OCI-LY3 (cell line): Measurements from ENCODE around the gene RBM8A.
"Not testable (repeated sequence)": the region's sequence is repeated elsewhere in the genome, so short reads cannot be mapped to it uniquely, and the experiment has no call there.

Experiments used
- H2AFZ ChIP-seq: fragments of 200-600, 300-600 bp; shearing (Covaris generic); 2 replicates; pipeline ENCODE4 v1.6.0; 2014; ENCODE audit warnings: antibody characterized with exemption, low read depth, low read length
- H3K27ac ChIP-seq: fragments of 200-600, 300-600 bp; sonication (generic); 2 replicates; pipeline ENCODE4 v1.5.1; 2014; ENCODE audit warnings: mild to moderate bottlenecking, low read length, moderate library complexity, mixed read lengths
- H3K27me3 ChIP-seq: fragments of 200-600, 300-600 bp; sonication (generic); 2 replicates; pipeline ENCODE4 v1.6.1; 2014; ENCODE audit warnings: low read depth, low read length, mixed read lengths
- H3K36me3 ChIP-seq: fragments of 200-600, 300-600 bp; sonication (generic); replicated peaks from 2 replicates; pipeline ENCODE3; 2014; ENCODE audit warnings: low read depth, low read length, mixed read lengths
- H3K4me1 ChIP-seq: fragments of 300-600, 200-600 bp; sonication (generic); 2 replicates; pipeline ENCODE4 v1.6.1; 2014; ENCODE audit warnings: low read length, mixed read lengths
- H3K4me2 ChIP-seq: fragments of 200-600, 300-600 bp; sonication (generic); 2 replicates; pipeline ENCODE4 v1.6.1; 2014; ENCODE audit warnings: low read length, mixed read lengths
- H3K4me3 ChIP-seq: fragments of 300-600, 200-600 bp; sonication (generic); 2 replicates; pipeline ENCODE4 v1.5.1; 2014; ENCODE audit warnings: antibody characterized with exemption, mild to moderate bottlenecking, low read length, moderate library complexity
- H3K79me2 ChIP-seq: fragments of 300-600, 200-600 bp; shearing (Covaris generic); 2 replicates; pipeline ENCODE4 v1.6.1; 2014; ENCODE audit warnings: mild to moderate bottlenecking, low read length, mixed read lengths
- H3K9ac ChIP-seq: fragments of 300-600, 200-600 bp; shearing (Covaris generic); 2 replicates; pipeline ENCODE4 v1.6.0; 2014; ENCODE audit warnings: mild to moderate bottlenecking, low read length, moderate library complexity
- H3K9me3 ChIP-seq: fragments of 200-600, 300-600 bp; shearing (Covaris generic); 2 replicates; pipeline ENCODE4 v1.6.1; 2014; ENCODE audit warnings: low read length, mixed read lengths; ENCODE audit not compliant: insufficient read depth
- H4K20me1 ChIP-seq: fragments of 200-600, 300-600 bp; sonication (generic); 2 replicates; pipeline ENCODE4 v1.6.1; 2016; ENCODE audit warnings: low read length, mixed read lengths; ENCODE audit not compliant: insufficient read depth
- EZH2phosphoT487 ChIP-seq: fragments of 200-600 bp; shearing (Covaris generic); IDR thresholded peaks from 2 replicates; pipeline ENCODE4 v1.6.1; 2018; ENCODE audit warnings: antibody characterized with exemption, mixed run types, low read depth
- TF ChIP-seq, protein P1 (sequence below): fragments of 200-600, 300-600 bp; sonication (generic); IDR thresholded peaks from 2 replicates; pipeline ENCODE4 v1.5.1; 2014; ENCODE audit warnings: antibody characterized with exemption, low read length, low read depth

The RBM8A gene

DNA sequence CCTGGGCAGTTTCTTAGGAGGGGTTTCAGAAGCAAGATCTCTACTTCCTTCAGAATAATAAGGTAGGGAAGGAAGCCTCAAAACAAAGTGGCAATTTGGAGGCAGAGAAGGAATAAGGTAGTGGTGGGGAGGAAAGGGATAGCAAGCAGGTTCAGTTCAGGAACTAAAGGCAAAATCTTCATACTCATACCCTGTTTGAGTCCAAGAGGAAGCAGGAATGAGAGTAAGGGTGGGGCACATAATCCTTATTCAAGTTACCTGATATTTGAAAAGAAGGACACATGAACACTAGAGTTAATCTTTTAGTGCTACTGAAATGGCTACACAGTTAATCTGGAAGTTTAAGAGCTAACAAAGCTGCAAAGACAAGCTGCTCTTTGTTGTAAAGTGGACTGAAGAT, 8.4 kb upstream of the RBM8A start:
- H4K20me1 ChIP-seq, result no peaks in the 10 kb centered on the region
- no peak overlapping the region for H3K9ac ChIP-seq
- H3K79me2 ChIP-seq, result no peaks in the 10 kb centered on the region
- no peak overlapping the region for H3K27ac ChIP-seq
- TF ChIP-seq, protein P1, sequence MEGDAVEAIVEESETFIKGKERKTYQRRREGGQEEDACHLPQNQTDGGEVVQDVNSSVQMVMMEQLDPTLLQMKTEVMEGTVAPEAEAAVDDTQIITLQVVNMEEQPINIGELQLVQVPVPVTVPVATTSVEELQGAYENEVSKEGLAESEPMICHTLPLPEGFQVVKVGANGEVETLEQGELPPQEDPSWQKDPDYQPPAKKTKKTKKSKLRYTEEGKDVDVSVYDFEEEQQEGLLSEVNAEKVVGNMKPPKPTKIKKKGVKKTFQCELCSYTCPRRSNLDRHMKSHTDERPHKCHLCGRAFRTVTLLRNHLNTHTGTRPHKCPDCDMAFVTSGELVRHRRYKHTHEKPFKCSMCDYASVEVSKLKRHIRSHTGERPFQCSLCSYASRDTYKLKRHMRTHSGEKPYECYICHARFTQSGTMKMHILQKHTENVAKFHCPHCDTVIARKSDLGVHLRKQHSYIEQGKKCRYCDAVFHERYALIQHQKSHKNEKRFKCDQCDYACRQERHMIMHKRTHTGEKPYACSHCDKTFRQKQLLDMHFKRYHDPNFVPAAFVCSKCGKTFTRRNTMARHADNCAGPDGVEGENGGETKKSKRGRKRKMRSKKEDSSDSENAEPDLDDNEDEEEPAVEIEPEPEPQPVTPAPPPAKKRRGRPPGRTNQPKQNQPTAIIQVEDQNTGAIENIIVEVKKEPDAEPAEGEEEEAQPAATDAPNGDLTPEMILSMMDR, result no peak
- TF ChIP-seq EZH2phosphoT487, result no peak
- H3K4me2 ChIP-seq, result no peak overlapping the region
- no peaks in the 10 kb centered on the region for H3K27me3 ChIP-seq
- H3K4me1 ChIP-seq, result peaks cover 29% of the 10 kb centered on the region
- no peaks in the 10 kb centered on the region for H3K9me3 ChIP-seq
- H3K4me3 ChIP-seq, result no peak overlapping the region
- no peak overlapping the region for H2AFZ ChIP-seq
- peaks cover 20% of the 10 kb centered on the region for H3K36me3 ChIP-seq

DNA sequence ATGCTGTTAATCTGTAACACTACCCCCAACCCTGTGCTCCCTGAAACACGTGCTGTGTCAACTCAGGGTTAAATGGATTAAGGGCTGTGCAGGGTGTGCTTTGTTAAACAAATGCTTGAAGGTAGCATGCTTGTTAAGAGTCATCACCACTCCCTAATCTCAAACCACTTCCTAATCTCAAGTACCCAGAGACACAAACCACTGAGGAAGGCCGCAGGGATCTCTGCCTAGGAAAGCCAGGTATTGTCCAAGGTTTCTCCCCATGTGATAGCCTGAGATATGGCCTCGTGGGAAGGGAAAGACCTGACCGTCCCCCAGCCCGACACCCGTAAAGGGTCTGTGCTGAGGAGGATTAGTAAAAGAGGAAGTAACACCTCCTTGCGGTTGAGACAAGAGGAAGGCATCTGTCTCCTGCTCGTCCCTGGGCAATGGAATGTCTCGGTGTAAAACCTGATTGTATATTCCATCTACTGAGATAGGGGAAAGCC, 5.3 kb upstream of the RBM8A start:
- peak overlapping the region; percentile 51; the same call in 1 of the 2 replicates for H3K9ac ChIP-seq
- H3K27ac ChIP-seq, result peak overlapping the region; percentile 80
- H3K4me1 ChIP-seq, result peaks cover 35% of the 10 kb centered on the region
- peaks cover 22% of the 10 kb centered on the region for H3K36me3 ChIP-seq
- not testable (repeated sequence) for H4K20me1 ChIP-seq, H3K79me2 ChIP-seq, H3K9me3 ChIP-seq, H3K27me3 ChIP-seq, H2AFZ ChIP-seq
- 0 out of 2 replicates have a peak overlapping the region, but pooled peaks have one; percentile 35 for H3K4me3 ChIP-seq
- peak overlapping the region; percentile 55 for H3K4me2 ChIP-seq

DNA sequence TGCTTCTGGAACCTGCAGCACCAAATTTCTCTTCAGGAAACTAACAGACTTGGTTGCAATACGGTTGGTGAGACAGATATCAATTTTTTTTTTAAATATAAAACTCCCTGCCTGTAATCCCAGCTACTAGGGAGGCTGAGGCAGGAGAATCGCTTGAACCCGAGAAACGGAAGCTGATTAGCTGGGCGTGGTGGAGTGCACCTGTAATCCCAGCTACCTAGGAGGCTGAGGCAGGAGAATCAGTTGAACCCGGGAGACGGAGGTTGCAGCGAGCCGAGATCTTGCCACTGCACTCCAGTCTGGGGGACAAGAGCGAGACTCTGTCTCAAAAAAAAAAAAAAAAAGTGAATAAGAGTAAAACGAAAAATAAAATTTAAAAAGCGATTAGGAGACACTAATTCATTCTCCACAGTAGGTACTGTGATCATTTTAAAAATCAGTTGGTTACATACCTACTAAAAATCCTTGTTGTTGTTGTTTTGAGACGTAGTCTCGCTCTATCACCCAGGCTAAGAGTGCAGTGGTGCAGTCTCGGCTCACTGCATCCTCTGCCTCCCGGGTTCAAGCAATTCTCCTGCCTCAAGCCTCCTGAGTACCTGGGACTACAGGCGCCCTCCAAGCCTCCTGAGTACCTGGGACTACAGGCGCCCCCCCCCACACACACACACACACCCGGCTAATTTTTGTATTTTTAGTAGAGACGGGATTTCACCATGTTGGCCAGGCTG, 796 bp upstream of the RBM8A start:
- H3K4me2 ChIP-seq, result peak overlapping the region; percentile 80
- H2AFZ ChIP-seq, result no peak overlapping the region
- peaks cover 34% of the 10 kb centered on the region for H3K4me1 ChIP-seq
- no peaks in the 10 kb centered on the region for H4K20me1 ChIP-seq
- no peaks in the 10 kb centered on the region for H3K27me3 ChIP-seq
- TF ChIP-seq EZH2phosphoT487, result no peak
- TF ChIP-seq, protein P1, result no peak
- peak overlapping the region; percentile 98 for H3K9ac ChIP-seq
- H3K79me2 ChIP-seq, result peaks cover 17% of the 10 kb centered on the region
- H3K4me3 ChIP-seq, result peak overlapping the region; percentile 90
- H3K9me3 ChIP-seq, result no peaks in the 10 kb centered on the region
- H3K27ac ChIP-seq, result peak overlapping the region; percentile 88
- H3K36me3 ChIP-seq, result peaks cover 20% of the 10 kb centered on the region

DNA sequence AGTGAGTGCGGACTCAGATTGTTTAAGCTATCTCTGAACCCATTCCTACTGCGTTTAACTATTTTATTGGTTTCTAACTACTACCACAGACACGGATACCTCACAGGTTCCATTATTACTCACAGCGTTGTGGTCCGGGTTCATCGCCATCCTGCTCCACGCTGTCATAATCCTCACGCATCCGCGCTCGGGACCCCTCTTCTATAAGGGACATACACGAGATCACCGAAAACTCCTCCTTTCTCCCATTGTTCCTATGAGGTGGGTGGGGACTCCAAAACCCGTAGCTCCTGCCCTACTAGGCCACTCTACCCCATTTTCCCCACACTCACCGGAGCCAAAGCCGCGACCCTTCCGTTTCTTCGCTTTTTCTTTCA, 610 bp downstream of the RBM8A start:
- TF ChIP-seq EZH2phosphoT487, result no peak
- TF ChIP-seq, protein P1, result no peak
- H3K27ac ChIP-seq, result peak overlapping the region; percentile 88
- peak overlapping the region; percentile 98 for H3K9ac ChIP-seq
- peak overlapping the region; percentile 90 for H3K4me3 ChIP-seq
- peaks cover 17% of the 10 kb centered on the region for H3K79me2 ChIP-seq
- H3K4me2 ChIP-seq, result peak overlapping the region; percentile 92
- H2AFZ ChIP-seq, result no peak overlapping the region
- H3K36me3 ChIP-seq, result peaks cover 22% of the 10 kb centered on the region
- no peaks in the 10 kb centered on the region for H4K20me1 ChIP-seq
- H3K27me3 ChIP-seq, result no peaks in the 10 kb centered on the region
- peaks cover 21% of the 10 kb centered on the region for H3K4me1 ChIP-seq
- no peaks in the 10 kb centered on the region for H3K9me3 ChIP-seq
